RWPE2 (cell line): ENCODE measurements around the gene STK10.

Experiments
- ATAC-seq: fragments of 200-7000 bp; cut with Tn5 transposase; 3 replicates; pipeline ENCODE4 v1.9.1; 2021; ENCODE audit warnings: low read depth
- DNase-seq: peaks from one replicate; pipeline ENCODE4 v3.0.0-alpha.2; 2020; ENCODE audit warnings: low spot score
- H3K27ac ChIP-seq: fragments of 450-650 bp; 2 replicates; pipeline ENCODE4 v1.5.1; 2017; ENCODE audit warnings: mild to moderate bottlenecking; ENCODE audit not compliant: poor library complexity, severe bottlenecking
- H3K27me3 ChIP-seq: fragments of 250-450 bp; sonication (Bioruptor Pico); 2 replicates; pipeline ENCODE4 v1.5.1; 2021; ENCODE audit warnings: mild to moderate bottlenecking, moderate library complexity; ENCODE audit not compliant: insufficient read depth, poor library complexity, severe bottlenecking
- H3K36me3 ChIP-seq: fragments of 250-450 bp; sonication (Bioruptor Pico); 2 replicates; pipeline ENCODE4 v1.5.1; 2020; ENCODE audit warnings: low read depth, mild to moderate bottlenecking, moderate library complexity
- H3K4me1 ChIP-seq: fragments of 250-450 bp; sonication (Bioruptor Pico); 2 replicates; pipeline ENCODE4 v1.5.1; 2021; ENCODE audit warnings: mild to moderate bottlenecking, moderate library complexity; ENCODE audit not compliant: insufficient read depth, poor library complexity, severe bottlenecking
- H3K4me3 ChIP-seq: fragments of 250-450 bp; sonication (Bioruptor Pico); 2 replicates; pipeline ENCODE4 v1.5.1; 2021; ENCODE audit warnings: mild to moderate bottlenecking, moderate library complexity; ENCODE audit not compliant: severe bottlenecking
- H3K9me3 ChIP-seq: fragments of 250-450 bp; sonication (Bioruptor Pico); 2 replicates; pipeline ENCODE4 v1.5.1; 2021; ENCODE audit warnings: mild to moderate bottlenecking, moderate library complexity; ENCODE audit not compliant: severe bottlenecking
- TF ChIP-seq, protein P1 (sequence below): fragments of 450-650 bp; IDR thresholded peaks from one replicate; pipeline ENCODE4 v1.5.1; 2017; ENCODE audit warnings: mild to moderate bottlenecking, moderate library complexity; ENCODE audit not compliant: poor library complexity, severe bottlenecking

Gene STK10

GRCh38 chr5:172229904-172230303 is 41.9 kb upstream of the STK10 start:
- no peaks in the 10 kb centered on the region for H3K4me1 ChIP-seq
- peaks cover 52% of the 10 kb centered on the region for H3K36me3 ChIP-seq
- no peak overlapping the region for H3K4me3 ChIP-seq
- H3K27ac ChIP-seq: no peak overlapping the region
- ATAC-seq: no peak
- H3K27me3 ChIP-seq: no peaks in the 10 kb centered on the region
- H3K9me3 ChIP-seq: no peaks in the 10 kb centered on the region
- DNase-seq: no peak
- TF ChIP-seq, protein P1, sequence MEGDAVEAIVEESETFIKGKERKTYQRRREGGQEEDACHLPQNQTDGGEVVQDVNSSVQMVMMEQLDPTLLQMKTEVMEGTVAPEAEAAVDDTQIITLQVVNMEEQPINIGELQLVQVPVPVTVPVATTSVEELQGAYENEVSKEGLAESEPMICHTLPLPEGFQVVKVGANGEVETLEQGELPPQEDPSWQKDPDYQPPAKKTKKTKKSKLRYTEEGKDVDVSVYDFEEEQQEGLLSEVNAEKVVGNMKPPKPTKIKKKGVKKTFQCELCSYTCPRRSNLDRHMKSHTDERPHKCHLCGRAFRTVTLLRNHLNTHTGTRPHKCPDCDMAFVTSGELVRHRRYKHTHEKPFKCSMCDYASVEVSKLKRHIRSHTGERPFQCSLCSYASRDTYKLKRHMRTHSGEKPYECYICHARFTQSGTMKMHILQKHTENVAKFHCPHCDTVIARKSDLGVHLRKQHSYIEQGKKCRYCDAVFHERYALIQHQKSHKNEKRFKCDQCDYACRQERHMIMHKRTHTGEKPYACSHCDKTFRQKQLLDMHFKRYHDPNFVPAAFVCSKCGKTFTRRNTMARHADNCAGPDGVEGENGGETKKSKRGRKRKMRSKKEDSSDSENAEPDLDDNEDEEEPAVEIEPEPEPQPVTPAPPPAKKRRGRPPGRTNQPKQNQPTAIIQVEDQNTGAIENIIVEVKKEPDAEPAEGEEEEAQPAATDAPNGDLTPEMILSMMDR: no peak

DNA sequence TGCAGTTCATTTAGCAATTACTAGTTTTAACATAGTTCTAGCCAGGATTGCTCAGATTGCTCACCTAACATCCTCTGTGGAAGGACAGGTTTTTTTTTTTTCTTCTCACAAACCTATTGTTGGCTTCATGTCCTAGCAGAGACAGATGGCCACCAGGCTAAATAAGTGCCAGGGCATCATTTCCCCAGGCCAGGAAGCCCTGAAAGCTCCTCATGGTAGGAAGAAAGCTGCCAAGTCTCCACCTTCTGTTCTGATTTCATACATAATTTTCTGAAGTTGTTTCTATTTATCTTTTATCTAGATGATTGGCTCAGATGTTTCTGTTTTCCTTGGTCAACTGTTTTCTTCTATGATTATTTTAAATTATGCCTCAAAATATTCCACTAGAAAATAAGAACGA is 37.0 kb upstream of the STK10 start:
- Histone ChIP-seq H3K4me1 (no peaks in the 10 kb centered on the region), H3K9me3 (no peaks in the 10 kb centered on the region), H3K36me3 (peaks cover 44% of the 10 kb centered on the region), H3K4me3 (no peak overlapping the region), H3K27me3 (no peaks in the 10 kb centered on the region), H3K27ac (no peak overlapping the region)
- no peak for ATAC-seq
- TF ChIP-seq, protein P1: no peak
- no peak for DNase-seq

- H3K36me3 ChIP-seq: peaks cover 46% of the 10 kb centered on the region
- TF ChIP-seq, protein P1: no peak
- peaks cover under 1% of the 10 kb centered on the region for H3K9me3 ChIP-seq
- ATAC-seq: no peak; the same call in 2 of the 3 replicates
- no peaks in the 10 kb centered on the region for H3K4me1 ChIP-seq
- no peak overlapping the region for H3K4me3 ChIP-seq
- H3K27me3 ChIP-seq: no peaks in the 10 kb centered on the region
- DNase-seq: no peak
- no peak overlapping the region for H3K27ac ChIP-seq
These were observed 36.2 kb upstream of the STK10 start for GRCh38 chr5:172223901-172224873.

- ATAC-seq (no peak), DNase-seq (no peak)
- Histone ChIP-seq H3K4me1 (no peaks in the 10 kb centered on the region), H3K27ac (no peak overlapping the region), H3K9me3 (peaks cover 5% of the 10 kb centered on the region), H3K36me3 (peaks cover 41% of the 10 kb centered on the region), H3K27me3 (no peaks in the 10 kb centered on the region), H3K4me3 (no peak overlapping the region)
- TF ChIP-seq, protein P1: no peak
These were observed 31.3 kb upstream of the STK10 start for GRCh38 chr5:172219296-172219695.

GRCh38 chr5:172216345-172216744 is 28.3 kb upstream of the STK10 start:
- Histone ChIP-seq H3K4me3 (no peak overlapping the region), H3K27ac (no peak overlapping the region), H3K4me1 (no peaks in the 10 kb centered on the region), H3K27me3 (no peaks in the 10 kb centered on the region), H3K9me3 (peaks cover 5% of the 10 kb centered on the region), H3K36me3 (peaks cover 44% of the 10 kb centered on the region)
- ATAC-seq (no peak), DNase-seq (no peak)
- TF ChIP-seq, protein P1: no peak
